MM.1S (cell line): ENCODE measurements around the gene SETD9.

Experiments
- CTCF ChIP-seq: fragments of 300-600 bp; sonication (generic); IDR thresholded peaks from 2 replicates; pipeline ENCODE4 v1.5.1; 2016; ENCODE audit warnings: antibody characterized with exemption, low read length, mixed read lengths
- EZH2 ChIP-seq: fragments of 300-600 bp; sonication (generic); optimal IDR thresholded peaks from 2 replicates; pipeline ENCODE3; 2017; ENCODE audit warnings: low read depth, mild to moderate bottlenecking, antibody characterized with exemption, low read length, mixed read lengths
- EZH2phosphoT487 ChIP-seq: fragments of 300-600 bp; sonication (generic); IDR thresholded peaks from 2 replicates; pipeline ENCODE4 v1.6.1; 2018; ENCODE audit warnings: antibody characterized with exemption, low read length

- TF ChIP-seq EZH2phosphoT487 (no peak), CTCF (no peak), EZH2 (no peak)
These were observed 9.0 kb upstream of the SETD9 start for GRCh38 chr5:56900395-56900794.
